Natural killer cell (primary cell): ENCODE measurements around the gene SULT1C2. TPM values are rescaled to one million over a fixed set of nuclear protein-coding genes. Genes with fewer than 3 reads are reported as not detected.

ENCODE experiments used
- ATAC-seq, 3 donors: fragments of 150-1000 bp in 2 of 3; fragments of 200-7000 bp in 1 of 3; cut with Tn5 transposase; 1 replicate in 1 of 3; 2 replicates in 2 of 3; pipeline ENCODE4 v1.10.0; 2021; ENCODE audit warnings: mild to moderate bottlenecking in 2 of 3, moderate library complexity in 2 of 3
- DNase-seq, 2 donors: peaks; one replicate each; pipeline versions ENCODE4 v3.0.0 to v3.0.0-alpha.2; 2013 to 2021; ENCODE audit warnings: mixed read lengths in 1 of 2
- H3K27ac ChIP-seq: one replicate; pipeline ENCODE4 v1.5.1; 2013; ENCODE audit warnings: mild to moderate bottlenecking, low read length
- H3K27me3 ChIP-seq: one replicate; pipeline ENCODE4 v1.6.1; 2013; ENCODE audit warnings: low read length; ENCODE audit not compliant: control insufficient read depth, insufficient read depth
- H3K36me3 ChIP-seq: one replicate; pipeline ENCODE4 v1.6.1; 2013; ENCODE audit warnings: low read length; ENCODE audit not compliant: control insufficient read depth, insufficient read depth
- H3K4me1 ChIP-seq: one replicate; pipeline ENCODE4 v1.6.1; 2013; ENCODE audit warnings: low read length; ENCODE audit not compliant: control insufficient read depth, insufficient read depth
- H3K4me3 ChIP-seq: one replicate; pipeline ENCODE4 v1.5.1; 2013; ENCODE audit warnings: low read length
- H3K9me3 ChIP-seq: one replicate; pipeline ENCODE4 v1.6.1; 2013; ENCODE audit warnings: low read length; ENCODE audit not compliant: control insufficient read depth, insufficient read depth
- H3K27ac Mint-ChIP-seq, 2 donors: one replicate each; pipeline ENCODE4 v1.8.0; 2022; ENCODE audit warnings: mild to moderate bottlenecking in 2 of 2, mixed read lengths in 2 of 2, moderate library complexity in 1 of 2
- H3K27me3 Mint-ChIP-seq, 2 donors: one replicate each; pipeline ENCODE4 v1.8.0; 2022; ENCODE audit warnings: low read depth in 2 of 2, mixed read lengths in 2 of 2
- H3K36me3 Mint-ChIP-seq: one replicate; pipeline ENCODE4 v1.8.0; 2022; ENCODE audit warnings: mixed read lengths
- H3K4me1 Mint-ChIP-seq, 2 donors: one replicate each; pipeline ENCODE4 v1.8.0; 2022; ENCODE audit warnings: mixed read lengths in 2 of 2
- H3K4me3 Mint-ChIP-seq: one replicate; pipeline ENCODE4 v1.8.0; 2022; ENCODE audit warnings: mild to moderate bottlenecking, moderate library complexity, mixed read lengths
- H3K9me3 Mint-ChIP-seq, 2 donors: one replicate each; pipeline ENCODE4 v1.8.0; 2022; ENCODE audit warnings: mixed read lengths in 2 of 2
- WGBS: methylation state at CpG from one replicate; pipeline ENCODE4 v1.1.7; 2013; ENCODE audit warnings: missing lambda C conversion rate; ENCODE audit not compliant: insufficient coverage; 5-methylcytosine and 5-hydroxymethylcytosine counted together
- intact Hi-C: fragments of 100-400 bp; cut with micrococcal nuclease; formaldehyde crosslinking; loops from one replicate; pipeline ENCODE4 v1.14.2; 2022
- total RNA-seq, 4 donors: library from RNA; stranded (reverse); fragments of 120-200 nt in 1 of 4; gene quantifications; one replicate each; pipeline versions ENCODE4 v1.2.3 to v1.2.4, GENCODE V29; 2013 to 2022
- TF ChIP-seq, protein P1 (sequence below): fragments of 200-600 bp; IDR thresholded peaks from one replicate; pipeline ENCODE4 v1.8.0; 2022; ENCODE audit warnings: antibody characterized with exemption

SULT1C2 gene
- total RNA-seq, 3 donors from 2014 or later (not counting 1 experiment from before 2014, with no cell fraction given) = not detected

DNA sequence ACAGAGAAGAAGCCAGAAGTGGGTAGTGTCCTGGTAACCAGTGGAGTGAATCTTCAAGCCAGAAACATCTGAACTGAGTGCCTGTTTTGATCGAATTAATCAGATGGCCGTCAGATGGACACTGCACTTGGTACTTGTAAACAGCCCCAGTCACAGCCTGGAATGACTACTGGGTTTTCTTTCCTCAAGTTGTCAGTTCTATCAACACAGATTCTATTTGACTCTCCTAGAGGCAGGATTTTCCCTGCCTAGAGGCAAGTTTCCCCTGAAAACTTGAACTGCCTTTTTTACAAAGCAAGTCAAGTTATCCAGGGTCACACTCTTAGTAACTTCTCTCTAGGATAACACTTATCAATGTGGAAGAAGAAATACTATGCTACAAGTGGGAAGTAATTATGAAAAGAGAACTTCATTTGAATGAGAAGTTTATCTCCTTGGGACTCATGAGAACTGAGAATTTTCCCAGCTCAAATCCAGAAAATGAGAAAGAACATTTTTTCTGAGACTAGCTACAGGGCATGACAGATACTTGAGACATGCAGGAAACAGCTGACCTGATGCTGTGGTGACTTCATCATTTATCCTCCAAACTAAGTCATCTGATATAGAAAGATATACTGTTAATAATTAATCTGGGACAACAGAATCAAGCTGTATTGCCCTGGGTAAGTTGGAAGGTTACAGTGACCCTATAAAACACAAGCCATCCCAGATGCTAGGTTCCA is 36.0 kb downstream of the SULT1C2 start:
- intact Hi-C loops = no loop called here
- H3K36me3 ChIP-seq = no peaks in the 10 kb centered on the region
- TF ChIP-seq, protein P1, sequence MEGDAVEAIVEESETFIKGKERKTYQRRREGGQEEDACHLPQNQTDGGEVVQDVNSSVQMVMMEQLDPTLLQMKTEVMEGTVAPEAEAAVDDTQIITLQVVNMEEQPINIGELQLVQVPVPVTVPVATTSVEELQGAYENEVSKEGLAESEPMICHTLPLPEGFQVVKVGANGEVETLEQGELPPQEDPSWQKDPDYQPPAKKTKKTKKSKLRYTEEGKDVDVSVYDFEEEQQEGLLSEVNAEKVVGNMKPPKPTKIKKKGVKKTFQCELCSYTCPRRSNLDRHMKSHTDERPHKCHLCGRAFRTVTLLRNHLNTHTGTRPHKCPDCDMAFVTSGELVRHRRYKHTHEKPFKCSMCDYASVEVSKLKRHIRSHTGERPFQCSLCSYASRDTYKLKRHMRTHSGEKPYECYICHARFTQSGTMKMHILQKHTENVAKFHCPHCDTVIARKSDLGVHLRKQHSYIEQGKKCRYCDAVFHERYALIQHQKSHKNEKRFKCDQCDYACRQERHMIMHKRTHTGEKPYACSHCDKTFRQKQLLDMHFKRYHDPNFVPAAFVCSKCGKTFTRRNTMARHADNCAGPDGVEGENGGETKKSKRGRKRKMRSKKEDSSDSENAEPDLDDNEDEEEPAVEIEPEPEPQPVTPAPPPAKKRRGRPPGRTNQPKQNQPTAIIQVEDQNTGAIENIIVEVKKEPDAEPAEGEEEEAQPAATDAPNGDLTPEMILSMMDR = no peak
- no peaks in the 10 kb centered on the region for H3K9me3 ChIP-seq
- no peak for ATAC-seq
- no peaks in the 10 kb centered on the region for H3K27me3 ChIP-seq
- H3K4me3 ChIP-seq = no peak overlapping the region
- no peak overlapping the region for H3K27ac ChIP-seq
- no peak overlapping the region for H3K4me3 Mint-ChIP-seq
- 88% methylated on average over 2 of the region's 2 CpGs for WGBS
- no peaks in the 10 kb centered on the region for H3K4me1 ChIP-seq
- H3K9me3 Mint-ChIP-seq = peaks cover 0 to 2% of the 10 kb centered on the region in 2 donors
- H3K36me3 Mint-ChIP-seq = no peaks in the 10 kb centered on the region
- H3K27me3 Mint-ChIP-seq = peaks cover 0 to 6% of the 10 kb centered on the region in 2 donors
- no peak for DNase-seq
- H3K4me1 Mint-ChIP-seq = no peaks in the 10 kb centered on the region
- H3K27ac Mint-ChIP-seq = no peak overlapping the region

- no peak overlapping the region for H3K4me3 Mint-ChIP-seq
- ATAC-seq (no peak), DNase-seq (no peak)
- H3K27ac ChIP-seq = no peak overlapping the region
- H3K27me3 ChIP-seq = no peaks in the 10 kb centered on the region
- H3K36me3 ChIP-seq = no peaks in the 10 kb centered on the region
- H3K4me1 Mint-ChIP-seq = no peaks in the 10 kb centered on the region
- no peak overlapping the region for H3K4me3 ChIP-seq
- peaks cover 0 to 4% of the 10 kb centered on the region in 2 donors for H3K9me3 Mint-ChIP-seq
- peaks cover 5 to 9% of the 10 kb centered on the region in 2 donors for H3K27me3 Mint-ChIP-seq
- no peak overlapping the region for H3K27ac Mint-ChIP-seq
- intact Hi-C loops = no loop called here
- H3K36me3 Mint-ChIP-seq = no peaks in the 10 kb centered on the region
- no peaks in the 10 kb centered on the region for H3K9me3 ChIP-seq
- TF ChIP-seq, protein P1 = no peak
- no peaks in the 10 kb centered on the region for H3K4me1 ChIP-seq
- WGBS = 76% methylated on average over 2 of the region's 2 CpGs
Observed at GRCh38 chr2:108325756-108326155, 37.1 kb downstream of the SULT1C2 start.

GRCh38 chr2:108329771-108330170 is 41.1 kb downstream of the SULT1C2 start:
- no peaks in the 10 kb centered on the region for H3K36me3 ChIP-seq
- TF ChIP-seq, protein P1 = no peak
- H3K27ac ChIP-seq = no peak overlapping the region
- Mint-ChIP-seq H3K9me3 (peaks cover 0 to 2% of the 10 kb centered on the region in 2 donors), H3K4me1 (no peaks in the 10 kb centered on the region), H3K4me3 (no peak overlapping the region), H3K36me3 (no peaks in the 10 kb centered on the region), H3K27ac (no peak overlapping the region), H3K27me3 (peaks cover 6 to 8% of the 10 kb centered on the region in 2 donors)
- no peaks in the 10 kb centered on the region for H3K27me3 ChIP-seq
- DNase-seq (no peak), ATAC-seq (no peak)
- intact Hi-C loops = no loop called here
- WGBS = 78% methylated on average over 1 of the region's 2 CpGs
- no peaks in the 10 kb centered on the region for H3K9me3 ChIP-seq
- H3K4me3 ChIP-seq = no peak overlapping the region
- H3K4me1 ChIP-seq = no peaks in the 10 kb centered on the region

- WGBS = 19% methylated on average over 3 of the region's 3 CpGs
- intact Hi-C loops = no loop called here
- H3K9me3 ChIP-seq = no peaks in the 10 kb centered on the region
- H3K36me3 Mint-ChIP-seq = no peaks in the 10 kb centered on the region
- ATAC-seq (no peak), DNase-seq (no peak)
- no peaks in the 10 kb centered on the region for H3K4me1 ChIP-seq
- H3K4me3 ChIP-seq = no peak overlapping the region
- H3K27me3 Mint-ChIP-seq = peaks cover 8 to 14% of the 10 kb centered on the region in 2 donors
- TF ChIP-seq, protein P1 = no peak
- no peak overlapping the region for H3K27ac Mint-ChIP-seq
- no peaks in the 10 kb centered on the region for H3K27me3 ChIP-seq
- peaks cover 0 to 6% of the 10 kb centered on the region in 2 donors for H3K9me3 Mint-ChIP-seq
- H3K27ac ChIP-seq = no peak overlapping the region
- no peak overlapping the region for H3K4me3 Mint-ChIP-seq
- no peaks in the 10 kb centered on the region for H3K4me1 Mint-ChIP-seq
- no peaks in the 10 kb centered on the region for H3K36me3 ChIP-seq
Observed at GRCh38 chr2:108330979-108331378, 42.3 kb downstream of the SULT1C2 start.
